Measurements from ENCODE around the gene PRR36. TPM values are rescaled to one million over a fixed set of nuclear protein-coding genes. Genes with fewer than 3 reads are reported as not detected.

PRR36 gene
- total RNA-seq, 1 experiment from 2014 or later, result 21.9 TPM

GRCh38 chr19:7864690-7865074, 9.5 kb downstream of the PRR36 start:
- Mint-ChIP-seq H3K27me3 (ENCODE audit: low read depth) (peaks cover 82% of the 10 kb centered on the region), H3K4me3 (no peak overlapping the region), H3K36me3 (no peaks in the 10 kb centered on the region), H3K4me1 (peaks cover 18% of the 10 kb centered on the region), H3K9me3 (no peaks in the 10 kb centered on the region), H3K27ac (no peak overlapping the region)
- ATAC-seq (no peak), DNase-seq (ENCODE audit: low spot score) (no peak)
- ChIA-PET CTCF (interaction anchor here (1.4 to 4.5 kb wide), 4 partner anchors 12 to 296 kb away, joined by 4 to 45 read pairs (median 10); no protein-coding TSS in a partner anchor), POLR2A (no interaction called here)
- TF ChIP-seq, protein P1, sequence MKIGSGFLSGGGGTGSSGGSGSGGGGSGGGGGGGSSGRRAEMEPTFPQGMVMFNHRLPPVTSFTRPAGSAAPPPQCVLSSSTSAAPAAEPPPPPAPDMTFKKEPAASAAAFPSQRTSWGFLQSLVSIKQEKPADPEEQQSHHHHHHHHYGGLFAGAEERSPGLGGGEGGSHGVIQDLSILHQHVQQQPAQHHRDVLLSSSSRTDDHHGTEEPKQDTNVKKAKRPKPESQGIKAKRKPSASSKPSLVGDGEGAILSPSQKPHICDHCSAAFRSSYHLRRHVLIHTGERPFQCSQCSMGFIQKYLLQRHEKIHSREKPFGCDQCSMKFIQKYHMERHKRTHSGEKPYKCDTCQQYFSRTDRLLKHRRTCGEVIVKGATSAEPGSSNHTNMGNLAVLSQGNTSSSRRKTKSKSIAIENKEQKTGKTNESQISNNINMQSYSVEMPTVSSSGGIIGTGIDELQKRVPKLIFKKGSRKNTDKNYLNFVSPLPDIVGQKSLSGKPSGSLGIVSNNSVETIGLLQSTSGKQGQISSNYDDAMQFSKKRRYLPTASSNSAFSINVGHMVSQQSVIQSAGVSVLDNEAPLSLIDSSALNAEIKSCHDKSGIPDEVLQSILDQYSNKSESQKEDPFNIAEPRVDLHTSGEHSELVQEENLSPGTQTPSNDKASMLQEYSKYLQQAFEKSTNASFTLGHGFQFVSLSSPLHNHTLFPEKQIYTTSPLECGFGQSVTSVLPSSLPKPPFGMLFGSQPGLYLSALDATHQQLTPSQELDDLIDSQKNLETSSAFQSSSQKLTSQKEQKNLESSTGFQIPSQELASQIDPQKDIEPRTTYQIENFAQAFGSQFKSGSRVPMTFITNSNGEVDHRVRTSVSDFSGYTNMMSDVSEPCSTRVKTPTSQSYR (CRISPR knock-in tag; IDR thresholded peaks at IDR 0.05), result no peak
- TF ChIP-seq KAT7 (CRISPR knock-in tag; IDR thresholded peaks at IDR 0.05; ENCODE audit: borderline replicate concordance) (no peak), MYBL2 (CRISPR knock-in tag; IDR thresholded peaks at IDR 0.05) (no peak), TCF7 (CRISPR knock-in tag; IDR thresholded peaks at IDR 0.05; ENCODE audit: low read depth) (no peak), NR2C2 (CRISPR knock-in tag; IDR thresholded peaks at IDR 0.05) (no peak), ZNF671 (CRISPR knock-in tag; IDR thresholded peaks at IDR 0.05) (no peak), ATF3 (CRISPR knock-in tag; conservative IDR thresholded peaks at IDR 0.05) (no peak), ZNF232 (CRISPR knock-in tag; IDR thresholded peaks at IDR 0.05) (no peak), SMAD4 (CRISPR knock-in tag; IDR thresholded peaks at IDR 0.05) (no peak)
- TF ChIP-seq, protein P2, sequence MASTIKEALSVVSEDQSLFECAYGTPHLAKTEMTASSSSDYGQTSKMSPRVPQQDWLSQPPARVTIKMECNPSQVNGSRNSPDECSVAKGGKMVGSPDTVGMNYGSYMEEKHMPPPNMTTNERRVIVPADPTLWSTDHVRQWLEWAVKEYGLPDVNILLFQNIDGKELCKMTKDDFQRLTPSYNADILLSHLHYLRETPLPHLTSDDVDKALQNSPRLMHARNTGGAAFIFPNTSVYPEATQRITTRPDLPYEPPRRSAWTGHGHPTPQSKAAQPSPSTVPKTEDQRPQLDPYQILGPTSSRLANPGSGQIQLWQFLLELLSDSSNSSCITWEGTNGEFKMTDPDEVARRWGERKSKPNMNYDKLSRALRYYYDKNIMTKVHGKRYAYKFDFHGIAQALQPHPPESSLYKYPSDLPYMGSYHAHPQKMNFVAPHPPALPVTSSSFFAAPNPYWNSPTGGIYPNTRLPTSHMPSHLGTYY (CRISPR knock-in tag; IDR thresholded peaks at IDR 0.05), result no peak
- TF ChIP-seq, protein P3, sequence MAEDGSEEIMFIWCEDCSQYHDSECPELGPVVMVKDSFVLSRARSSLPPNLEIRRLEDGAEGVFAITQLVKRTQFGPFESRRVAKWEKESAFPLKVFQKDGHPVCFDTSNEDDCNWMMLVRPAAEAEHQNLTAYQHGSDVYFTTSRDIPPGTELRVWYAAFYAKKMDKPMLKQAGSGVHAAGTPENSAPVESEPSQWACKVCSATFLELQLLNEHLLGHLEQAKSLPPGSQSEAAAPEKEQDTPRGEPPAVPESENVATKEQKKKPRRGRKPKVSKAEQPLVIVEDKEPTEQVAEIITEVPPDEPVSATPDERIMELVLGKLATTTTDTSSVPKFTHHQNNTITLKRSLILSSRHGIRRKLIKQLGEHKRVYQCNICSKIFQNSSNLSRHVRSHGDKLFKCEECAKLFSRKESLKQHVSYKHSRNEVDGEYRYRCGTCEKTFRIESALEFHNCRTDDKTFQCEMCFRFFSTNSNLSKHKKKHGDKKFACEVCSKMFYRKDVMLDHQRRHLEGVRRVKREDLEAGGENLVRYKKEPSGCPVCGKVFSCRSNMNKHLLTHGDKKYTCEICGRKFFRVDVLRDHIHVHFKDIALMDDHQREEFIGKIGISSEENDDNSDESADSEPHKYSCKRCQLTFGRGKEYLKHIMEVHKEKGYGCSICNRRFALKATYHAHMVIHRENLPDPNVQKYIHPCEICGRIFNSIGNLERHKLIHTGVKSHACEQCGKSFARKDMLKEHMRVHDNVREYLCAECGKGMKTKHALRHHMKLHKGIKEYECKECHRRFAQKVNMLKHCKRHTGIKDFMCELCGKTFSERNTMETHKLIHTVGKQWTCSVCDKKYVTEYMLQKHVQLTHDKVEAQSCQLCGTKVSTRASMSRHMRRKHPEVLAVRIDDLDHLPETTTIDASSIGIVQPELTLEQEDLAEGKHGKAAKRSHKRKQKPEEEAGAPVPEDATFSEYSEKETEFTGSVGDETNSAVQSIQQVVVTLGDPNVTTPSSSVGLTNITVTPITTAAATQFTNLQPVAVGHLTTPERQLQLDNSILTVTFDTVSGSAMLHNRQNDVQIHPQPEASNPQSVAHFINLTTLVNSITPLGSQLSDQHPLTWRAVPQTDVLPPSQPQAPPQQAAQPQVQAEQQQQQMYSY (CRISPR knock-in tag; IDR thresholded peaks at IDR 0.05), result no peak

DNA sequence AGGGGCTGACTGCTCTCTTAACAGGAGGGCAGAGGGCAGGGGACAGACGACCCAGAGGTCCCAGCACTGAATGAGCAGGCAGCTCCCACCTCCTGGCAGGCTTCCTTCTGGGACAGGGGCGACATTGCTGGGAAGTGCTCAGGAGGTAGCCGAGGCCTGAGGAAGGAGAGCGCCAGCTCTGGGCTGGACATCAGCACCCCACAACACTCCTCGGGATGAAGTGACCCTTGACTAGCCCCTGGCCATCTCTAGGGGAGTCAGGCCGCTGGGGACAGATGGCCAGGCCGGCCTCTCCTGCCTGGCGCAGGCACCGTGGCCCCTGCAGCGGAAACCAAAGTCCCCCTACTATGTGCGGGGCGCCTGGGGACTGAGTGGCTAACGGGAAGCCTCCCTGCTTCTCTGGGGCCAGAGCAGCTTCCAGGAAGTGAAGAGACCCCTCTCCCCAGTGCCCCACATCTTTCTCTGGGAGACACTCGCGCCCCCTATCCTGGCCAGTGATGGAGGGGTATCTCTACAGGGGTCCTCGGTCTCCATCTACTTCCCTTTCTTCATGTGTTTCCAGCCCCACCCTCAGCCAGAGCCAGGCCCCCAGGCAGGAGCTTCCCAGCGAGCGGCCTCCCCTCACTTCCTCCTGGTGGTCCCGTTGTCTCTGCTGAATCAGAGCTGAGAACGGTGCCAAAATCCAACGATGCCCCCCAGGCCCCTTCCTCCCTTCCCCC, 10.1 kb downstream of the PRR36 start:
- H3K4me1 Mint-ChIP-seq, result peaks cover 18% of the 10 kb centered on the region
- no peaks in the 10 kb centered on the region for H3K9me3 Mint-ChIP-seq
- DNase-seq (ENCODE audit: low spot score) (no peak), ATAC-seq (no peak)
- H3K27me3 Mint-ChIP-seq (ENCODE audit: low read depth), result peaks cover 87% of the 10 kb centered on the region
- no peak overlapping the region for H3K4me3 Mint-ChIP-seq
- POLR2A ChIA-PET, result no interaction called here
- H3K36me3 Mint-ChIP-seq, result no peaks in the 10 kb centered on the region
- no peak overlapping the region for H3K27ac Mint-ChIP-seq
- CTCF ChIA-PET, result interaction anchor here (0.6 to 4.5 kb wide), 11 partner anchors 12 to 465 kb away, joined by 3 to 45 read pairs (median 11); partner anchors contain the start of genes PRR36 and TIMM44
- TF ChIP-seq ELF4 (CRISPR knock-in tag; IDR thresholded peaks at IDR 0.05; ENCODE audit: low read depth) (no peak), FOXP1 (CRISPR knock-in tag; IDR thresholded peaks at IDR 0.05; ENCODE audit: borderline replicate concordance) (no peak), ZNF416 (CRISPR knock-in tag; IDR thresholded peaks at IDR 0.05) (no peak), JAZF1 (CRISPR knock-in tag; IDR thresholded peaks at IDR 0.05) (no peak), RORB (CRISPR knock-in tag; IDR thresholded peaks at IDR 0.05) (no peak)
- TF ChIP-seq, protein P1 (CRISPR knock-in tag; IDR thresholded peaks at IDR 0.05), result no peak
- TF ChIP-seq, protein P4, sequence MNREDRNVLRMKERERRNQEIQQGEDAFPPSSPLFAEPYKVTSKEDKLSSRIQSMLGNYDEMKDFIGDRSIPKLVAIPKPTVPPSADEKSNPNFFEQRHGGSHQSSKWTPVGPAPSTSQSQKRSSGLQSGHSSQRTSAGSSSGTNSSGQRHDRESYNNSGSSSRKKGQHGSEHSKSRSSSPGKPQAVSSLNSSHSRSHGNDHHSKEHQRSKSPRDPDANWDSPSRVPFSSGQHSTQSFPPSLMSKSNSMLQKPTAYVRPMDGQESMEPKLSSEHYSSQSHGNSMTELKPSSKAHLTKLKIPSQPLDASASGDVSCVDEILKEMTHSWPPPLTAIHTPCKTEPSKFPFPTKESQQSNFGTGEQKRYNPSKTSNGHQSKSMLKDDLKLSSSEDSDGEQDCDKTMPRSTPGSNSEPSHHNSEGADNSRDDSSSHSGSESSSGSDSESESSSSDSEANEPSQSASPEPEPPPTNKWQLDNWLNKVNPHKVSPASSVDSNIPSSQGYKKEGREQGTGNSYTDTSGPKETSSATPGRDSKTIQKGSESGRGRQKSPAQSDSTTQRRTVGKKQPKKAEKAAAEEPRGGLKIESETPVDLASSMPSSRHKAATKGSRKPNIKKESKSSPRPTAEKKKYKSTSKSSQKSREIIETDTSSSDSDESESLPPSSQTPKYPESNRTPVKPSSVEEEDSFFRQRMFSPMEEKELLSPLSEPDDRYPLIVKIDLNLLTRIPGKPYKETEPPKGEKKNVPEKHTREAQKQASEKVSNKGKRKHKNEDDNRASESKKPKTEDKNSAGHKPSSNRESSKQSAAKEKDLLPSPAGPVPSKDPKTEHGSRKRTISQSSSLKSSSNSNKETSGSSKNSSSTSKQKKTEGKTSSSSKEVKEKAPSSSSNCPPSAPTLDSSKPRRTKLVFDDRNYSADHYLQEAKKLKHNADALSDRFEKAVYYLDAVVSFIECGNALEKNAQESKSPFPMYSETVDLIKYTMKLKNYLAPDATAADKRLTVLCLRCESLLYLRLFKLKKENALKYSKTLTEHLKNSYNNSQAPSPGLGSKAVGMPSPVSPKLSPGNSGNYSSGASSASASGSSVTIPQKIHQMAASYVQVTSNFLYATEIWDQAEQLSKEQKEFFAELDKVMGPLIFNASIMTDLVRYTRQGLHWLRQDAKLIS (CRISPR knock-in tag; IDR thresholded peaks at IDR 0.05; ENCODE audit: borderline replicate concordance), result no peak
